GM12891 (cell line): ENCODE results near the gene OPN1SW.

ENCODE experiments used
- POLR2A ChIP-seq: IDR thresholded peaks from 2 replicates; pipeline ENCODE4 v1.6.1; 2011; ENCODE audit warnings: low read depth, low read length, control low read depth
- POLR2AphosphoS5 ChIP-seq: IDR thresholded peaks from 2 replicates; pipeline ENCODE4 v1.6.1; 2011; ENCODE audit warnings: low read depth, low read length, control low read depth
- POU2F2 ChIP-seq: IDR thresholded peaks from 2 replicates; pipeline ENCODE4 v1.6.1; 2011; ENCODE audit warnings: low read depth, mild to moderate bottlenecking, control low read depth, low read length, moderate library complexity

GRCh38 chr7:128731184-128731583, 44.4 kb downstream of the OPN1SW start:
- TF ChIP-seq POLR2A (no peak), POLR2AphosphoS5 (no peak), POU2F2 (no peak)
